Measurements from ENCODE around the gene SLC9A5.

- TF ChIP-seq TCF3 (IDR thresholded peaks at IDR 0.05; ENCODE audit: borderline replicate concordance, insufficient read depth, low read depth, low read length) (no peak), RAD21 (IDR thresholded peaks at IDR 0.05; ENCODE audit: insufficient read depth, low read depth, low read length) (no peak), NFYB (IDR thresholded peaks at IDR 0.05; ENCODE audit: insufficient read depth, low read depth, low read length) (no peak), TAF1 (IDR thresholded peaks at IDR 0.05; ENCODE audit: borderline replicate concordance, low read depth, low read length) (no peak), EZH2 (IDR thresholded peaks at IDR 0.05; ENCODE audit: borderline replicate concordance, control insufficient read depth, low read depth, low read length) (no peak), TBL1XR1 (IDR thresholded peaks at IDR 0.05; ENCODE audit: low read depth, low read length) (no peak), MXI1 (IDR thresholded peaks at IDR 0.05; ENCODE audit: low read depth, low read length) (no peak), STAT3 (IDR thresholded peaks at IDR 0.05; ENCODE audit: low read depth, low read length) (no peak), EP300 (IDR thresholded peaks at IDR 0.05; ENCODE audit: borderline replicate concordance in 1 of 2, control insufficient read depth in 1 of 2, low read depth in 2 of 2, low read length in 2 of 2) (no peak)
Measured at GRCh38 chr16:67206129-67206837, 42.5 kb upstream of the SLC9A5 start.
